Measurements from ENCODE around the gene GRAP2. TPM values are rescaled to one million over a fixed set of nuclear protein-coding genes. Genes with fewer than 3 reads are reported as not detected.

Gene GRAP2
- total and polyA plus RNA-seq, 2 of the 8 experiments (the other 6 are each of a cell fraction or from before 2014, with no cell fraction given), result 0.08 TPM; not detected in 1

DNA sequence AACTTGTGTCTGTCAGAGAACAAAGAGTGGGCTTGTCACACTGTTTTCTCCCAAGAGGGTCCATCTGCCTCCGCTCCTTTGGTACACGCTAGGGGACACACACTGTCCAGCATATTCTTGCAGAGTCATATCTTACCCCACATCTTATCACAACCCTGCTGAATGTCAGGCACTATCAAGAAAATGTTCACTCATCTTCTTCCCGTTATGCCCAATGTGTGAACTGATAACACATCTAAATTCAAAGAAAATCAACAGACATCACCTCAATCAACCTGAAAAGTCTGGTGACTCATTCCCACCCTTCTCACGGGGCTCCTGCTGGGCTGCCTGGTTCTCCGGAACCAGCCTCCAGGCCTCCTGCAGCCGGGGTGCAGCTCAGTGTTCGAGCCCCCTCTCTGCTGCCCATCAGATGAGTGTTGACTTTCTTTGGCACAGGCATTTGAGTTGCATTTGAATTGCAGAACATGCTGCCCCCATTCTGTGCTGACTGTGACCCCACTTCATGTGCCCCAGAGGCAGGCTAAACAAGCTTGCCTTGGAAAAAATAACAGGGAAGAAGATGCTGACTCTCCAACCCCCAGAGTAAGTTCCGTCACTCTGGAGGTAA is 19.4 kb downstream of the GRAP2 start (continued):
- no peak for TF ChIP-seq SP4 (IDR thresholded peaks at IDR 0.05; ENCODE audit: low read length)
- no peak for TF ChIP-seq SP1 (IDR thresholded peaks at IDR 0.05; ENCODE audit: low read depth, low read length)
- TF ChIP-seq CHD2 (IDR thresholded peaks at IDR 0.05; ENCODE audit: low read length), result no peak
- TF ChIP-seq KDM5A (IDR thresholded peaks at IDR 0.05; ENCODE audit: low read length), result no peak

All from H1 (cell line).